Ovary (tissue), 9 donors: ENCODE measurements around the gene DNTT. TPM values are rescaled to one million over a fixed set of nuclear protein-coding genes. Genes with fewer than 3 reads are reported as not detected.

Experiments used
- DNase-seq, 5 donors: peaks; one replicate each; pipeline ENCODE4 v3.0.0-alpha.2; 2019 to 2020
- H3K27ac ChIP-seq, 2 donors: fragments of 200-600 bp; one replicate each; pipeline versions ENCODE4 v1.5.1 to v1.8.0; 2019 to 2022
- H3K27me3 ChIP-seq: fragments of 200-600 bp; one replicate; pipeline ENCODE4 v1.8.0; 2022
- H3K36me3 ChIP-seq: fragments of 200-600 bp; sonication (generic); one replicate; pipeline ENCODE4 v1.5.1; 2019
- H3K4me1 ChIP-seq: one replicate; pipeline ENCODE4 v1.8.1; 2013; ENCODE audit warnings: mild to moderate bottlenecking, moderate library complexity; ENCODE audit not compliant: insufficient read depth
- H3K4me3 ChIP-seq: fragments of 200-600 bp; sonication (generic); one replicate; pipeline ENCODE4 v1.5.1; 2017
- H3K9me3 ChIP-seq, 2 donors: fragments of 200-600 bp in 1 of 2; sonication (generic) in 1 of 2; one replicate each; pipeline versions ENCODE4 v1.5.1 to v1.8.1; 2013 to 2019; ENCODE audit warnings: mild to moderate bottlenecking in 1 of 2, moderate library complexity in 1 of 2
- EP300 ChIP-seq: sonication (generic); formaldehyde crosslinking; IDR thresholded peaks from one replicate; pipeline ENCODE4 v1.6.1; 2017; ENCODE audit warnings: antibody characterized with exemption
- POLR2A ChIP-seq: fragments of 450-650 bp; IDR thresholded peaks from one replicate; pipeline ENCODE4 v1.6.1; 2017; ENCODE audit warnings: antibody characterized with exemption, mild to moderate bottlenecking, moderate library complexity
- WGBS, 3 donors: extraction: QIAGEN DNeasy Blood & Tissue Kit in 1 of 3; methylation state at CpG; one replicate each; pipeline versions ENCODE4 v1.1.5 to v1.1.7; 2013 to 2017; 5-methylcytosine and 5-hydroxymethylcytosine counted together
- intact Hi-C, 4 donors: fragments of 100-400 bp; cut with DNase I; formaldehyde crosslinking; loops; one replicate each; pipeline versions ENCODE4 v1.11.0 to v1.15.1; 2022 to 2023
- polyA plus RNA-seq, 2 donors: library from polyadenylated mRNA; stranded (reverse); fragments of 200-250 nt in 1 of 2; fragments of 350-450 nt in 1 of 2; fragmentation: Illumina TruSeq in 1 of 2; extraction: RNeasy Lipid Tissue Mini Kit (QIAGEN cat#74804) in 1 of 2; gene quantifications; one replicate each; pipeline ENCODE4 v1.2.3, GENCODE V29; 2013 to 2014
- total RNA-seq, 7 donors: library from RNA; depleted of rRNA in 2 of 7; stranded (reverse); fragments of >200 nt in 2 of 7; fragmentation: NEBNext Ultra II Directional in 3 of 7; extraction: Animal tissue kit (Norgen Biotek cat#: 25700) in 3 of 7; gene quantifications; one replicate each; pipeline versions ENCODE4 v1.1.0 to v1.2.4, GENCODE V29; 2016 to 2023
- TF ChIP-seq, protein P1 (sequence below), 3 donors: fragments of 450-650 bp in 2 of 3; fragments of 200-600 bp in 1 of 3; IDR thresholded peaks; one replicate each; pipeline versions ENCODE4 v1.5.1 to v1.8.0; 2016 to 2022; ENCODE audit warnings: antibody characterized with exemption in 3 of 3, mild to moderate bottlenecking in 1 of 3
- donor health status: DM: no; HTN: no; CAD: no; lungs with moderate emphysema.
- donor health status: DM: no; HTN: no; CAD: no.
- donor health status: Bipolar disorder and iron deficiency.
- donor health status: DM: yes; HTN: yes; CAD: no.
- donor health status: DM: no; HTN: no; CAD: no.
- donor health status: DM: yes; HTN: yes; CAD: no.

The DNTT gene
- total and polyA plus RNA-seq, 9 donors, result not detected

DNA sequence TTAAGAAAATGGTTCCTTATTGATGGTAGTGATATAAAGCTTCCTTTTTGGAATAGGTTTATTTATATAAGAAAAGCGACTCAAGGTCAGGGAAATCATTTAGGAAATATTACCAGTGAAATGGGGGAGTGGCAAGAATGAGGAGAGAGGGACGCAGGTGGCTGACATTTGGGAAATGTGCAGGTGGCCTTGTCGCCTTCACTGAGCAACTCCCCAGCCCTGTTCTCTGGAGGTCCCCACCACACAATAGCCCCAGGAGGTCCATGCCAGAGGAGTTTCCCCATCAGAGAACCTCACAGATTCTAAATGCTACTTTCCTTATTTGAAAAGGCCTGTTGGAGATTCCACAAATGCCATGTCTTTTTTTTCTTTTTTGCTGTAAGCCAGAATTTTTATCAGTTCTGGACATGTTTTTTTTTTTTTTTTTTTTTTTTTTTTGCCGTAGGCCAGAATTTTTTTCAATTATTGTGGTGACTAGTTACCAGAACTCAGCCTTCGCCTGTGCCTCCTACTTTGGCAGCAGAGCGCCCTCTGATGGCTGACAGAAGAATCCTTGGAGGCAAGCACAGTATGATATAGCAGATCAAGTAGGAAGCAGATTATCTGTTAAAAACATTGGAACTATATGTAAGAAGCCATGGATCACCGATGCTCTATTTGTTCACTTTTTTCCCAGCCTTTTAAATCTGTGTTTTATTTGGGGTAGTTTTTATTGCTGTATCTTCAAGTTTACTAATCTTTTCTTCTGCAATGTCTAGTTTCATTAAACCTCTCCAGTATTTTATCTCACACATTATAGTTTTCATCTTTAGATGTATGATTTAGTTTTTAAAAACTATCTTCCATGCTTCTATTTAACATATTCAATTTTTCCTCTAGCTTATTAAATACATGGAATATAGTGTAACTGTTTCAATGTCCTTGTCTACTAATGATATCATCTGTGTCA is 36.0 kb downstream of the DNTT start:
- Histone ChIP-seq H3K4me1 (no peaks in the 10 kb centered on the region), H3K4me3 (no peak overlapping the region), H3K9me3 (no peaks in the 10 kb centered on the region), H3K27ac (no peak overlapping the region), H3K36me3 (no peaks in the 10 kb centered on the region), H3K27me3 (no peaks in the 10 kb centered on the region)
- intact Hi-C loops, result no loop called here
- WGBS, 3 donors, result 16 to 27% (median 20%) methylated on average over 7 of the region's 7 CpGs
- TF ChIP-seq EP300, result no peak
- TF ChIP-seq, protein P1, sequence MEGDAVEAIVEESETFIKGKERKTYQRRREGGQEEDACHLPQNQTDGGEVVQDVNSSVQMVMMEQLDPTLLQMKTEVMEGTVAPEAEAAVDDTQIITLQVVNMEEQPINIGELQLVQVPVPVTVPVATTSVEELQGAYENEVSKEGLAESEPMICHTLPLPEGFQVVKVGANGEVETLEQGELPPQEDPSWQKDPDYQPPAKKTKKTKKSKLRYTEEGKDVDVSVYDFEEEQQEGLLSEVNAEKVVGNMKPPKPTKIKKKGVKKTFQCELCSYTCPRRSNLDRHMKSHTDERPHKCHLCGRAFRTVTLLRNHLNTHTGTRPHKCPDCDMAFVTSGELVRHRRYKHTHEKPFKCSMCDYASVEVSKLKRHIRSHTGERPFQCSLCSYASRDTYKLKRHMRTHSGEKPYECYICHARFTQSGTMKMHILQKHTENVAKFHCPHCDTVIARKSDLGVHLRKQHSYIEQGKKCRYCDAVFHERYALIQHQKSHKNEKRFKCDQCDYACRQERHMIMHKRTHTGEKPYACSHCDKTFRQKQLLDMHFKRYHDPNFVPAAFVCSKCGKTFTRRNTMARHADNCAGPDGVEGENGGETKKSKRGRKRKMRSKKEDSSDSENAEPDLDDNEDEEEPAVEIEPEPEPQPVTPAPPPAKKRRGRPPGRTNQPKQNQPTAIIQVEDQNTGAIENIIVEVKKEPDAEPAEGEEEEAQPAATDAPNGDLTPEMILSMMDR (IDR thresholded peaks at IDR 0.05), result peak in 2 of 3 donors; percentile 6 to 11
- peak in 4 of 5 donors; percentile 39 to 48 (median 44) for DNase-seq

DNA sequence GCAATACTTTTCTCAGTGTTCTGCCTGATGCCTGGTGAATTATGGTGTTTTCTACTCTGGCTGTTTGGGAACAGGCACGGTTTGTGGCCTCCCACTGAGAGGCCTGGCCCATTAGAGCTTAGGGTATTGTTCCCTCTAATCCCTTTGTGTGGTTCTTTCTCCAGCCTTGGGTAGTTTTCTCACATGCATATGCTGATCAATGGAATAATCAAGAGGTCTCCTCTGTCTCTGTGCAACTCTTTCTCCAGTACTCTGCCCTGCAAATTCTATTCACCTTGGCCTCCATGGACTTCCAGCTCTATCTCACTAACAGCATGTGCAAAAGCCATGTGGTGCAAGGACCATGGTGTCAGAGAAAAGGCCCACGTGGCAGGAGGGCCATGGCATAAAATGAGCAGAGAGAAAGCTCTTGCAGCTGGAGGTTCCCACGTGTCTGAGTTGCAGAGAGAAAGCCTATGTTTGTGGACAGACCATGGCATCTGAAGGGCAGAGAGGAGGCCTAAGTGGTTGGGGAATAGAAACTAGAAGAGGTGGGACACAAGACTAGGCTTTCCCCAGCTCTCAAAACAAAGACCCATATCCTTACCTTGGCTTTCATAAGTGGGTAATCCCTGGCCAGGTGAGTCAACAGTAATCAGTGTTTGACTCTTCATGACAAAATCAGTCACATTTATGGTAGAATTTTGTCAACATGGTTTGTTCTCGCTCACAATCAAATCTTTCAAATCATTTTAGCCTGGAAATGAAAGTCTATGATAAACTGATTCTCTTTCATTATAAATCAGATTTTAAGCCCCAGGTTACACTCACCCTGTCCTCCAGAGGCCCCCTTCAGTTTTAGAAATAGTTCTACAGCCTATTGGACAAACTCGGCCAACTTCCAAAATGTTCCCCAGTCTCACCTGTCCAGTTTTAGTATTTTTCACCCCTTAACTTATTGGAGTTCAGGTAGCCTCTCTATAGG is 37.3 kb downstream of the DNTT start:
- Histone ChIP-seq H3K27ac (no peak overlapping the region), H3K4me3 (no peak overlapping the region), H3K9me3 (peaks cover 0 to 7% of the 10 kb centered on the region in 2 donors), H3K36me3 (no peaks in the 10 kb centered on the region), H3K27me3 (no peaks in the 10 kb centered on the region), H3K4me1 (no peaks in the 10 kb centered on the region)
- TF ChIP-seq, protein P1 (IDR thresholded peaks at IDR 0.05), result no peak
- TF ChIP-seq EP300, result no peak
- WGBS, 3 donors, result 55 to 68% (median 62%) methylated on average over 5 of the region's 5 CpGs
- no peak for DNase-seq
- intact Hi-C loops, result no loop called here

DNA sequence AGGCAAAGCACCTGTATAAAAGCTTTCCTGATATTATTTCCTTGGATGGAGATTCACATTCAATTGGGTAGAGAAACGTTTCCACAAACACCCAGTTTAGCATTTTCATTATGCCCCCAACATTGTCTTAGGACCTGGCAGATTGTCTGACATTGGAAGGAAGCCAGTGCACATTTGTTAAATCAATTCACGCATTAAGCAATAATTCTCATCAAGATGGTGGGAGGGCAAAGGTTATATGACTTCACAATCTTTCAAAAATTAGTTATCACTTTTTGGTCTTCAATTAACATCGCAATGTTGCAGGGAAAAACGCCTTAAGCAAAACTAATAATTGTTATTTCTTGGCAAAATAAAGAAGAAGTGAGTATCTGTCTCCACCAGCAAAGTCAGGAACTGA is 38.2 kb downstream of the DNTT start:
- intact Hi-C loops, result no loop called here
- H3K27me3 ChIP-seq, result no peaks in the 10 kb centered on the region
- no peaks in the 10 kb centered on the region for H3K36me3 ChIP-seq
- peaks cover 0 to 7% of the 10 kb centered on the region in 2 donors for H3K9me3 ChIP-seq
- no peaks in the 10 kb centered on the region for H3K4me1 ChIP-seq
- no peak overlapping the region for H3K4me3 ChIP-seq
- no peak for DNase-seq
- H3K27ac ChIP-seq, result no peak overlapping the region
- 61 to 77% (median 67%) methylated on average over 4 of the region's 4 CpGs for WGBS, 3 donors
- TF ChIP-seq POLR2A (no peak), EP300 (no peak)
- TF ChIP-seq, protein P1 (IDR thresholded peaks at IDR 0.05), result no peak

DNA sequence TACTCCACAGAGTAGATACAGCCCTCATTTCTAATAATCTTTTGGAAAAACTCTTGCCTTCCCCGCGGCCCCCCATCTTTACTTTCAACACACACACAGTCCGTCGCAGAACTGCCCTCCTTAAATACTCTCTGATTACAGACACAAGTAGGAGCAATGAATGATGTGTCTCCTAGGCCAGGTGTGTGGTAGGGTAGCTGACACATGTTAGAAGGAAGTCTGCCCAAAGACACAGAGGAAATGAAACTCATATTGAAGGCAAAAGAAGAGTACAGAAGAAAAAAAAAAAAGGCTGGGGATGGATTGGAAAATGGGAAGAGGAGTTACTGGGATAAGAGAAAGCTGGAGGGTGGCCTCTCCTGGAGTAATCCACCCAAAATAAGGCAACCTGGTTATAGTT is 39.9 kb downstream of the DNTT start:
- Histone ChIP-seq H3K36me3 (no peaks in the 10 kb centered on the region), H3K27me3 (no peaks in the 10 kb centered on the region), H3K4me1 (no peaks in the 10 kb centered on the region), H3K27ac (no peak overlapping the region), H3K9me3 (peaks cover 0 to 7% of the 10 kb centered on the region in 2 donors), H3K4me3 (no peak overlapping the region)
- no peak for DNase-seq
- 93 to 95% (median 94%) methylated on average over 4 of the region's 4 CpGs for WGBS, 3 donors
- intact Hi-C loops, result no loop called here
- no peak for TF ChIP-seq POLR2A
- TF ChIP-seq, protein P1 (IDR thresholded peaks at IDR 0.05), result no peak
- TF ChIP-seq EP300, result no peak
